H9 (cell line): Measurements from ENCODE around the gene ATP5PO. TPM values are rescaled to one million over a fixed set of nuclear protein-coding genes. Genes with fewer than 3 reads are reported as not detected.

Experiments used
- DNase-seq: peaks from one replicate; pipeline ENCODE4 v3.0.0-alpha.2; 2017
- H2AFZ ChIP-seq: one replicate; pipeline ENCODE4 v1.6.1; 2013; ENCODE audit warnings: mild to moderate bottlenecking, low read length, control low read depth, moderate library complexity
- H2AK5ac ChIP-seq: 2 replicates; pipeline ENCODE4 v1.6.1; 2013; ENCODE audit warnings: low read length, control low read depth, mixed read lengths; ENCODE audit not compliant: insufficient read length
- H2BK120ac ChIP-seq: one replicate; pipeline ENCODE4 v1.6.1; 2013; ENCODE audit warnings: low read depth, mild to moderate bottlenecking, low read length, control low read depth, inconsistent platforms; ENCODE audit not compliant: poor library complexity, severe bottlenecking
- H2BK12ac ChIP-seq: 2 replicates; pipeline ENCODE4 v1.6.1; 2013; ENCODE audit warnings: low read length, control low read depth, mixed read lengths, low read depth; ENCODE audit not compliant: insufficient read length
- H2BK15ac ChIP-seq: 2 replicates; pipeline ENCODE4 v1.6.1; 2013; ENCODE audit warnings: low read depth, low read length, control low read depth
- H2BK20ac ChIP-seq: one replicate; pipeline ENCODE4 v1.6.1; 2013; ENCODE audit warnings: low read depth, mild to moderate bottlenecking, low read length, control low read depth, inconsistent platforms; ENCODE audit not compliant: poor library complexity, severe bottlenecking
- H2BK5ac ChIP-seq: 2 replicates; pipeline ENCODE4 v1.6.1; 2013; ENCODE audit warnings: low read length, control low read depth, mixed read lengths; ENCODE audit not compliant: insufficient read length
- H3K14ac ChIP-seq: 2 replicates; pipeline ENCODE4 v1.6.1; 2013; ENCODE audit warnings: low read length, control low read depth; ENCODE audit not compliant: insufficient read depth
- H3K18ac ChIP-seq: 2 replicates; pipeline ENCODE4 v1.6.1; 2013; ENCODE audit warnings: low read depth, mild to moderate bottlenecking, mixed read lengths, low read length, control low read depth; ENCODE audit not compliant: insufficient read length
- H3K23ac ChIP-seq: 2 replicates; pipeline ENCODE4 v1.6.1; 2013; ENCODE audit warnings: low read length, control low read depth, mixed read lengths, low read depth; ENCODE audit not compliant: insufficient read length
- H3K23me2 ChIP-seq: 2 replicates; pipeline ENCODE4 v1.6.1; 2013; ENCODE audit warnings: low read depth, mild to moderate bottlenecking, mixed read lengths, low read length, control low read depth; ENCODE audit not compliant: insufficient read length, poor library complexity, severe bottlenecking
- H3K27ac ChIP-seq: 2 replicates; pipeline ENCODE4 v1.5.1; 2013; ENCODE audit warnings: low read length, control low read depth, mixed read lengths, low read depth; ENCODE audit not compliant: insufficient read length
- H3K27me3 ChIP-seq: 2 replicates; pipeline ENCODE4 v1.6.1; 2013; ENCODE audit warnings: low read length, control low read depth, inconsistent platforms; ENCODE audit not compliant: insufficient read depth
- H3K4ac ChIP-seq: 2 replicates; pipeline ENCODE4 v1.6.1; 2013; ENCODE audit warnings: low read depth, mild to moderate bottlenecking, control low read depth, inconsistent platforms, low read length, moderate library complexity
- H3K4me1 ChIP-seq: 2 replicates; pipeline ENCODE4 v1.6.1; 2013; ENCODE audit warnings: low read length, control low read depth, inconsistent platforms; ENCODE audit not compliant: insufficient read depth
- H3K4me2 ChIP-seq: 2 replicates; pipeline ENCODE4 v1.6.1; 2013; ENCODE audit warnings: low read length, control low read depth, mixed read lengths; ENCODE audit not compliant: insufficient read length, insufficient read depth
- H3K56ac ChIP-seq: 2 replicates; pipeline ENCODE4 v1.6.1; 2013; ENCODE audit warnings: low read depth, mild to moderate bottlenecking, mixed read lengths, low read length, control low read depth; ENCODE audit not compliant: insufficient read length
- H3K79me1 ChIP-seq: 2 replicates; pipeline ENCODE4 v1.6.1; 2013; ENCODE audit warnings: low read depth, mild to moderate bottlenecking, moderate library complexity, low read length, control low read depth, inconsistent platforms; ENCODE audit not compliant: insufficient read depth, poor library complexity, severe bottlenecking
- H3K79me2 ChIP-seq: 2 replicates; pipeline ENCODE4 v1.6.1; 2013; ENCODE audit warnings: low read length, control low read depth, inconsistent platforms; ENCODE audit not compliant: insufficient read depth
- H3K9ac ChIP-seq: 2 replicates; pipeline ENCODE4 v1.6.1; 2013; ENCODE audit warnings: low read length, control low read depth, mixed read lengths; ENCODE audit not compliant: insufficient read length; ENCODE audit errors: extremely low read depth
- H3K9me3 ChIP-seq: one replicate; pipeline ENCODE4 v1.6.1; 2013; ENCODE audit warnings: low read depth, low read length, inconsistent platforms; ENCODE audit not compliant: control insufficient read depth
- H3T11ph ChIP-seq: one replicate; pipeline ENCODE4 v1.6.1; 2013; ENCODE audit warnings: mild to moderate bottlenecking, low read length, control low read depth, inconsistent platforms
- H4K20me1 ChIP-seq: one replicate; pipeline ENCODE4 v1.6.1; 2013; ENCODE audit not compliant: control insufficient read depth, insufficient read length, insufficient read depth
- H4K5ac ChIP-seq: 2 replicates; pipeline ENCODE4 v1.6.1; 2013; ENCODE audit warnings: low read depth, mild to moderate bottlenecking, mixed read lengths, low read length, control low read depth; ENCODE audit not compliant: insufficient read length
- H4K8ac ChIP-seq: replicated peaks from 2 replicates; pipeline ENCODE4 v1.6.1; 2013; ENCODE audit warnings: low read length, control low read depth, mixed read lengths, low read depth; ENCODE audit not compliant: insufficient read length
- H4K91ac ChIP-seq: 2 replicates; pipeline ENCODE4 v1.6.1; 2013; ENCODE audit warnings: low read depth, mild to moderate bottlenecking, moderate library complexity, mixed read lengths, low read length, control low read depth; ENCODE audit not compliant: insufficient read length
- H3K27ac Mint-ChIP-seq, 3 experiments: 2 replicates in 2 of 3; 3 replicates in 1 of 3; pipeline ENCODE4 v1.8.0; 2020 to 2021; ENCODE audit warnings: mixed read lengths in 3 of 3, mild to moderate bottlenecking in 1 of 3, moderate library complexity in 1 of 3
- H3K27me3 Mint-ChIP-seq: 2 replicates; pipeline ENCODE4 v1.8.0; 2021; ENCODE audit warnings: low read depth, mild to moderate bottlenecking, moderate library complexity, mixed read lengths
- H3K36me3 Mint-ChIP-seq, 3 experiments: 2 replicates in 2 of 3; 3 replicates in 1 of 3; pipeline ENCODE4 v1.8.0; 2020 to 2021; ENCODE audit warnings: low read depth in 3 of 3, mixed read lengths in 3 of 3; ENCODE audit not compliant: insufficient read depth in 1 of 3
- H3K4me1 Mint-ChIP-seq, 2 experiments: 2 replicates each; pipeline ENCODE4 v1.8.0; 2020; ENCODE audit warnings: mixed read lengths in 2 of 2
- H3K4me3 Mint-ChIP-seq, 2 experiments: 2 replicates in 1 of 2; 3 replicates in 1 of 2; pipeline ENCODE4 v1.8.0; 2020 to 2021; ENCODE audit warnings: mild to moderate bottlenecking in 2 of 2, mixed read lengths in 2 of 2, moderate library complexity in 1 of 2
- H3K9me3 Mint-ChIP-seq, 2 experiments: 2 replicates in 1 of 2; 3 replicates in 1 of 2; pipeline ENCODE4 v1.8.0; 2020; ENCODE audit warnings: mild to moderate bottlenecking in 2 of 2, mixed read lengths in 2 of 2, moderate library complexity in 1 of 2
- CTCF ChIP-seq: fragments of 200-600 bp; sonication (generic); conservative IDR thresholded peaks from 3 replicates; pipeline ENCODE4 v1.8.0; 2021; ENCODE audit warnings: antibody characterized with exemption, mild to moderate bottlenecking
- WGBS: extraction: QIAGEN DNeasy Blood & Tissue Kit; methylation state at CpG from one replicate; pipeline ENCODE4 v1.1.7; 2013; ENCODE audit warnings: missing lambda C conversion rate, low lambda C conversion rate, mixed read lengths; ENCODE audit not compliant: insufficient read length; ENCODE audit errors: extremely low coverage; 5-methylcytosine and 5-hydroxymethylcytosine counted together
- total RNA-seq: library from RNA; stranded (reverse); gene quantifications from 2 replicates; pipeline ENCODE4 v1.2.1, GENCODE V29; 2021

The ATP5PO gene
- total RNA-seq, 1 experiment from 2014 or later = 275 TPM

DNA sequence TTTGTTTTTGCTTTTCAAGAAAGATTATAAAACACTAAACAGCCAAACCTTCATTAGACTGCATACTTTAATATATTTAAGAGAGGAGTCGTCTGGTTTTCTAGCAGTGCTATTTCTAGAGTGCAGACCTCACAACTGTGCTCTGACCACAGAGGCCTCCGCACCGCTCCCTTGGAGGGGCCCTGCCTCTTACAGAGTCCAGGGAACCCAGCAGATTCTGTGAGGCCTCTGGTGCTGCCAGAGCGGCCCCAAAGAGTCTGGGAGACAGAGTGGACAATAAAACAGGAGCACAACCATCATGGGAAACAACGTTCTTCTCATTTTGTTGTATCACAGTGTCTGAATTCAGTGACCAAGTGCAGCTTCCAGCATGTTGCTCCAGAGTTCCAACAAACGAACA is 5.8 kb downstream of the ATP5PO start:
- TF ChIP-seq CTCF = no peak
- Histone ChIP-seq H2BK15ac (no peak overlapping the region), H3K79me2 (peaks cover 5% of the 10 kb centered on the region; the same call in 1 of the 2 replicates), H3K4me2 (no peak overlapping the region), H2BK12ac (no peak overlapping the region), H3K23ac (no peak overlapping the region), H2AK5ac (no peak overlapping the region), H3T11ph (no peak overlapping the region), H3K9ac (no peak overlapping the region), H3K18ac (no peak overlapping the region), H4K91ac (no peak overlapping the region), H4K20me1 (no peaks in the 10 kb centered on the region), H2BK120ac (no peak overlapping the region), H3K14ac (no peak overlapping the region), H3K4ac (no peak overlapping the region), H3K79me1 (no peaks in the 10 kb centered on the region), H3K4me1 (peaks cover 2% of the 10 kb centered on the region), H2AFZ (no peak overlapping the region), H3K56ac (no peak overlapping the region), H3K9me3 (no peaks in the 10 kb centered on the region), H2BK20ac (no peak overlapping the region), H4K5ac (no peak overlapping the region), H3K27ac (no peak overlapping the region), H3K27me3 (no peaks in the 10 kb centered on the region), H2BK5ac (no peak overlapping the region), H4K8ac (no peak overlapping the region), H3K23me2 (peaks cover 3% of the 10 kb centered on the region)
- Mint-ChIP-seq H3K27me3 (no peaks in the 10 kb centered on the region), H3K4me1 (peaks cover 6% of the 10 kb centered on the region in 2 experiments), H3K27ac (no peak overlapping the region), H3K36me3 (peaks cover 42 to 84% (median 81%) of the 10 kb centered on the region in 3 experiments; a peak in 6 of 7 replicates), H3K4me3 (no peak overlapping the region), H3K9me3 (no peaks in the 10 kb centered on the region)
- DNase-seq = no peak
- no CpG with 5 or more reads among the region's 6 CpGs for WGBS
